ENCODE results near the gene ABTB1. TPM values are rescaled to one million over a fixed set of nuclear protein-coding genes. Genes with fewer than 3 reads are reported as not detected.

Gene ABTB1
- total RNA-seq, 3 donors from 2014 or later: 19.9 to 48.7 (median 33.7) TPM

- peaks cover 3% of the 10 kb centered on the region for H3K36me3 ChIP-seq (ENCODE audit: low read depth)
- intact Hi-C loops (cut with DNase I, micrococcal nuclease): loop anchor here in 1 of 2 donors (10.0 kb wide), 1 partner anchor 123 kb away; no protein-coding TSS in a partner anchor
Observed at GRCh38 chr3:127691974-127692373, 19.2 kb downstream of the ABTB1 start.

DNA sequence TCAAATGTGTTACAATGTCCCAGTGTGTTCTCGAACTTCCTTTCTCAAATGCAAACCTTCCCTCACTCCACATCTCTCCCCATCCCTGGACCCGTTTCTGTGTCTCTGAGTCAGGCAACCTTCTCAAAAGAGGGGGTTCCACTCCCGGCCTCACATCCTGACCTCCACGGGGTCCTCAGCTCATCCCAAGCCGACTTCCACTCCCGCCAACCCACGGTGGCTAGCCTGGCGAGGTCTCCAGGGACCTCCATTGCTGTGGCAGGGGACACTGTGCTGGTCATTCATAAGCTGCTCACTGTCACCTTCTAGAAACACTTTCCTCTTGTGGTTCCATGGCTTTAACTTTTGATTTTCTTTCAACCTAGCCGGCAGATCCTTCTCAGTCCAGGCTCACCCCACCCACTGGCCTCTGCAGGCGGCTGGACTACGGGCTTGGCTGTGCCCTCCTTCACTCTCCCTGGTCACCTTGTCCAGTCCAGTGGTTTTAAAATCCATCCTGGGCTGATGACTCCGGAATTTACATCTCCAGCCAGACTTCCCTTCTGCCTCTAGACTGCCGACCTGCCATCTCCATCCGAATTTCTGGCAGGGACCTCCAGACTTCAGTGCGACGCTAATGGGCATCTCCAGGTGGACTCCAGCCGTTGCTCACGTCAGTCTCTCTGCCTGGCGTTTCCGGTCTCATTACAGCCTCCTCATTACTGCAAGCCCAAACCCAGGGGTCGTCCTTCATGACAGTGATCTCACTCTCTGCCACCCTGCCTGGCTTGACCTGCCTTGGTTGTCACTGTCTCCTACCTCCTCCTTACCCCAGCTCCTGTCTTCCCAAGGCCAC is 20.0 kb downstream of the ABTB1 start:
- Histone ChIP-seq H3K36me3 (ENCODE audit: low read depth) (peaks cover 3% of the 10 kb centered on the region), H3K9me3 (no peaks in the 10 kb centered on the region), H3K4me1 (ENCODE audit: low read depth) (peaks cover 15% of the 10 kb centered on the region), H3K4me3 (no peak overlapping the region)
- no peak for TF ChIP-seq CTCF (IDR thresholded peaks at IDR 0.05)
- DNase-seq (peak in 2 of 3 donors; percentile 8 to 15), ATAC-seq (no peak)
- intact Hi-C loops (cut with DNase I, micrococcal nuclease): loop anchor here in 1 of 2 donors (10.0 kb wide), 1 partner anchor 122 kb away; no protein-coding TSS in a partner anchor

More at GRCh38 chr3:127691974-127692373, 19.2 kb downstream of the ABTB1 start:
- no peaks in the 10 kb centered on the region for H3K9me3 ChIP-seq
- TF ChIP-seq CTCF (IDR thresholded peaks at IDR 0.05): no peak
- DNase-seq (peak in 1 of 3 donors; percentile 13), ATAC-seq (no peak)
- H3K4me1 ChIP-seq (ENCODE audit: low read depth): peaks cover 8% of the 10 kb centered on the region
- H3K4me3 ChIP-seq: no peak overlapping the region

GRCh38 chr3:127693336-127693843 is 20.6 kb downstream of the ABTB1 start:
- Histone ChIP-seq H3K4me1 (ENCODE audit: low read depth) (peaks cover 17% of the 10 kb centered on the region), H3K36me3 (ENCODE audit: low read depth) (peaks cover 3% of the 10 kb centered on the region), H3K9me3 (no peaks in the 10 kb centered on the region), H3K4me3 (no peak overlapping the region)
- DNase-seq: peak in 2 of 3 donors; percentile 4 to 12
- intact Hi-C loops (cut with DNase I, micrococcal nuclease): loop anchor here in 1 of 2 donors (10.0 kb wide), 1 partner anchor 121 kb away; no protein-coding TSS in a partner anchor
- no peak for TF ChIP-seq CTCF (IDR thresholded peaks at IDR 0.05)
- no peak for ATAC-seq

GRCh38 chr3:127694467-127695215 is 21.9 kb downstream of the ABTB1 start:
- Histone ChIP-seq H3K4me3 (no peak overlapping the region), H3K4me1 (ENCODE audit: low read depth) (peaks cover 25% of the 10 kb centered on the region), H3K36me3 (ENCODE audit: low read depth) (peaks cover 3% of the 10 kb centered on the region), H3K9me3 (no peaks in the 10 kb centered on the region)
- ATAC-seq (peak; percentile 55), DNase-seq (peak; percentile 66 to 73 (median 67))
- TF ChIP-seq CTCF (IDR thresholded peaks at IDR 0.05): no peak
- intact Hi-C loops (cut with DNase I, micrococcal nuclease): loop anchor here in 1 of 2 donors (10.0 kb wide), 1 partner anchor 120 kb away; no protein-coding TSS in a partner anchor

GRCh38 chr3:127697551-127698240 is 24.9 kb downstream of the ABTB1 start:
- no peaks in the 10 kb centered on the region for H3K36me3 ChIP-seq (ENCODE audit: low read depth)
- H3K4me3 ChIP-seq: no peak overlapping the region
- ATAC-seq: peak; percentile 72
- no peaks in the 10 kb centered on the region for H3K9me3 ChIP-seq
- intact Hi-C loops (cut with DNase I, micrococcal nuclease): loop anchor here in 1 of 2 donors (10.0 kb wide), 1 partner anchor 117 kb away; no protein-coding TSS in a partner anchor
- DNase-seq: peak; percentile 62 to 75 (median 67)
- no peak for TF ChIP-seq CTCF (IDR thresholded peaks at IDR 0.05)
- H3K4me1 ChIP-seq (ENCODE audit: low read depth): peaks cover 23% of the 10 kb centered on the region
